PC-9 (cell line): ENCODE measurements around the gene RBM10. TPM values are rescaled to one million over a fixed set of nuclear protein-coding genes. Genes with fewer than 3 reads are reported as not detected.

Experiments used
- BruUV-seq: library from RNA; stranded (reverse); fragments of 400-500 nt; replicated peaks from 2 replicates; lab custom pipeline; 2021; lab: Mats Ljungman, UMichigan
- CTCF ChIA-PET: fragments of 300-600 bp; sonication (Branson Sonifier 250); formaldehyde crosslinking; loops from one replicate; lab custom pipeline; 2022; ENCODE audit warnings: antibody characterized with exemption; lab: Charles Lee
- POLR2A ChIA-PET: fragments of 300-600 bp; sonication (Branson Sonifier 250); formaldehyde crosslinking; loops from one replicate; lab custom pipeline; 2022; ENCODE audit warnings: antibody characterized with exemption; ENCODE audit not compliant: unreplicated experiment; lab: Charles Lee
- DNase-seq, 2 experiments: peaks; one replicate each; pipeline versions ENCODE4 v3.0.0 to v3.0.0-alpha.2; 2015 to 2022; ENCODE audit warnings: mixed read lengths in 1 of 2
- H2AFZ ChIP-seq: fragments of 200-600 bp; sonication (generic); 2 replicates; pipeline ENCODE4 v1.8.1; 2017; ENCODE audit warnings: antibody characterized with exemption
- H3F3A ChIP-seq: fragments of 200-600 bp; sonication (generic); 2 replicates; pipeline ENCODE4 v1.8.1; 2017; ENCODE audit warnings: antibody characterized with exemption, mild to moderate bottlenecking, low read depth; ENCODE audit not compliant: insufficient read depth
- H3K27ac ChIP-seq: fragments of 200-600 bp; sonication (generic); 2 replicates; pipeline ENCODE4 v1.6.1; 2016; ENCODE audit warnings: mixed run types
- H3K27me3 ChIP-seq: fragments of 200-600 bp; sonication (generic); 2 replicates; pipeline ENCODE4 v1.6.1; 2016; ENCODE audit warnings: low read depth, mixed run types; ENCODE audit not compliant: insufficient read depth
- H3K36me3 ChIP-seq: fragments of 200-600 bp; sonication (generic); 2 replicates; pipeline ENCODE4 v1.6.1; 2016; ENCODE audit warnings: low read depth, mixed run types
- H3K4me1 ChIP-seq: fragments of 200-600 bp; sonication (generic); replicated peaks from 2 replicates; pipeline ENCODE4 v1.6.1; 2016; ENCODE audit warnings: mixed run types; ENCODE audit not compliant: insufficient read depth
- H3K4me2 ChIP-seq: fragments of 200-600 bp; sonication (generic); 2 replicates; pipeline ENCODE4 v1.6.1; 2017; ENCODE audit warnings: mixed run types
- H3K4me3 ChIP-seq: fragments of 200-600 bp; sonication (generic); 2 replicates; pipeline ENCODE4 v1.6.1; 2016; ENCODE audit warnings: mixed run types
- H3K79me2 ChIP-seq: fragments of 200-600 bp; sonication (generic); 2 replicates; pipeline ENCODE4 v1.6.1; 2017; ENCODE audit warnings: low read depth, mixed run types
- H3K9me2 ChIP-seq: fragments of 200-600 bp; sonication (generic); 2 replicates; pipeline ENCODE4 v1.8.1; 2017; ENCODE audit warnings: mild to moderate bottlenecking; ENCODE audit not compliant: insufficient read depth
- H3K9me3 ChIP-seq: fragments of 200-600 bp; sonication (generic); 2 replicates; pipeline ENCODE4 v1.8.1; 2016; ENCODE audit warnings: low read depth; ENCODE audit not compliant: insufficient read depth
- H4K20me1 ChIP-seq: fragments of 200-600 bp; sonication (generic); 2 replicates; pipeline ENCODE4 v1.8.1; 2017; ENCODE audit not compliant: insufficient read depth
- CTCF ChIP-seq: fragments of 200-600 bp; sonication (generic); conservative IDR thresholded peaks from 2 replicates; pipeline ENCODE4 v1.6.1; 2017; ENCODE audit warnings: mixed run types, antibody characterized with exemption, mild to moderate bottlenecking, moderate library complexity
- EZH2 ChIP-seq: fragments of 200-600 bp; sonication (generic); IDR thresholded peaks from 2 replicates; pipeline ENCODE4 v1.8.0; 2017; ENCODE audit warnings: antibody characterized with exemption, low read depth
- intact Hi-C: fragments of 100-400 bp; cut with micrococcal nuclease; formaldehyde crosslinking; loops from one replicate; pipeline ENCODE4 v1.10.0; 2022; ENCODE audit not compliant: unreplicated experiment
- total RNA-seq: library from RNA; stranded (reverse); gene quantifications from 2 replicates; pipeline ENCODE4 v1.2.3, GENCODE V29; 2021

RBM10 gene
- total RNA-seq, 1 experiment from 2014 or later = 34.8 TPM

- TF ChIP-seq EZH2 (no peak), CTCF (no peak)
- intact Hi-C loops = loop anchor here (5.0 to 10.0 kb wide), 3 partner anchors 172 to 464 kb away; partner anchors contain the start of genes ELK1 and UXT
- Histone ChIP-seq H2AFZ (peak overlapping the region; percentile 76; the same call in 1 of the 2 replicates), H3K27ac (no peak overlapping the region), H3K36me3 (no peaks in the 10 kb centered on the region), H3F3A (peaks cover 3% of the 10 kb centered on the region; the same call in 1 of the 2 replicates), H3K9me3 (no peaks in the 10 kb centered on the region), H4K20me1 (no peaks in the 10 kb centered on the region), H3K4me3 (peak overlapping the region; percentile 59), H3K9me2 (no peaks in the 10 kb centered on the region), H3K27me3 (no peaks in the 10 kb centered on the region), H3K79me2 (peaks cover 19% of the 10 kb centered on the region), H3K4me2 (peak overlapping the region; percentile 69), H3K4me1 (no peaks in the 10 kb centered on the region)
- ChIA-PET CTCF (no interaction called here), POLR2A (interaction anchor here (0.6 kb wide), 1 partner anchor 231 kb away, joined by 4 read pairs; no protein-coding TSS in a partner anchor)
- no TSS peak for BruUV-seq
- peak; percentile 67 to 69 for DNase-seq
Observed at GRCh38 chrX:47190445-47191269, 45.6 kb downstream of the RBM10 start.

DNA sequence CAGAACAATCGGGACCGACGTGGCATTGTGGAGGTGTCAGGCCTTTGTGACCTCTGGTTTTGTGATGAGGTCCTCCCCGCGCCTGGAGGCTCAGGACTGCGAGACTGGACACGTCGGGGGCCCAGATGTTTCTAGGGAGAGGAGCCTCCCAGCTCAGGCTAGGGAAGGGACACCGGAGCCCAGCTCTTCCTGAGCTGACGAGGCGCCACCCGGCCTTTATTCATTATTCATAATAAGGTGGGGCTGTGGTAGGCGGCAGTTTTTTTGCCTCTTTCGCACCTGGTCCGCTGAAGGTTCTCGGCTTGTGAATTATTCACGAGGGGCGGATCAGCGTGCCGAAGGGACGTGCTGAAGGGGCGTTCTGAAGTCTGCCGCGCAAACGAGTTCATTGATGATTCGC, 46.3 kb downstream of the RBM10 start:
- peaks cover 26% of the 10 kb centered on the region for H3K79me2 ChIP-seq
- intact Hi-C loops = loop anchor here (5.0 to 10.0 kb wide), 3 partner anchors 171 to 463 kb away; partner anchors contain the start of genes ELK1 and UXT
- ChIA-PET POLR2A (interaction anchor here (0.6 kb wide), 1 partner anchor 231 kb away, joined by 4 read pairs; no protein-coding TSS in a partner anchor), CTCF (no interaction called here)
- H3K27me3 ChIP-seq = no peaks in the 10 kb centered on the region
- peaks cover 3% of the 10 kb centered on the region; the same call in 1 of the 2 replicates for H3F3A ChIP-seq
- no peaks in the 10 kb centered on the region for H4K20me1 ChIP-seq
- peak overlapping the region; percentile 76; the same call in 1 of the 2 replicates for H2AFZ ChIP-seq
- H3K9me2 ChIP-seq = no peaks in the 10 kb centered on the region
- H3K4me2 ChIP-seq = peak overlapping the region; percentile 69
- TF ChIP-seq EZH2 = no peak
- no peak for TF ChIP-seq CTCF
- no peaks in the 10 kb centered on the region for H3K4me1 ChIP-seq
- no TSS peak for BruUV-seq
- no peaks in the 10 kb centered on the region for H3K9me3 ChIP-seq
- no peak overlapping the region for H3K27ac ChIP-seq
- peak in 1 of 2 experiments; percentile 11 for DNase-seq
- peak overlapping the region; percentile 59 for H3K4me3 ChIP-seq
- no peaks in the 10 kb centered on the region for H3K36me3 ChIP-seq

- CTCF ChIA-PET = interaction anchor here (0.5 kb wide), 1 partner anchor 333 kb away, joined by 3 read pairs; no protein-coding TSS in a partner anchor
- Histone ChIP-seq H3K4me3 (peak overlapping the region; percentile 59; the same call in 1 of the 2 replicates), H4K20me1 (no peaks in the 10 kb centered on the region), H2AFZ (no peak overlapping the region), H3K9me2 (no peaks in the 10 kb centered on the region), H3K4me2 (peak overlapping the region; percentile 69), H3F3A (peaks cover 3% of the 10 kb centered on the region; the same call in 1 of the 2 replicates), H3K4me1 (no peaks in the 10 kb centered on the region), H3K27ac (no peak overlapping the region), H3K36me3 (no peaks in the 10 kb centered on the region), H3K79me2 (peaks cover 31% of the 10 kb centered on the region), H3K9me3 (no peaks in the 10 kb centered on the region), H3K27me3 (no peaks in the 10 kb centered on the region)
- POLR2A ChIA-PET = no interaction called here
- no peak for DNase-seq
- BruUV-seq = no TSS peak
- TF ChIP-seq EZH2 (no peak), CTCF (no peak)
- intact Hi-C loops = loop anchor here (5.0 to 10.0 kb wide), 3 partner anchors 170 to 463 kb away; partner anchors contain the start of genes ELK1 and UXT
Observed at GRCh38 chrX:47191806-47192401, 46.9 kb downstream of the RBM10 start.
